Right lobe of liver (tissue), 6 donors: ENCODE measurements around the gene TCF7L2. TPM values are rescaled to one million over a fixed set of nuclear protein-coding genes. Genes with fewer than 3 reads are reported as not detected.

Experiments
- ATAC-seq, 4 donors: fragments of 200-7000 bp; cut with Tn5 transposase; one replicate each; pipeline ENCODE4 v1.9.1; 2020; ENCODE audit warnings: mild to moderate bottlenecking in 4 of 4, moderate library complexity in 4 of 4
- DNase-seq, 3 donors: peaks; one replicate each; pipeline ENCODE4 v3.0.0-alpha.2; 2020
- H3K27ac ChIP-seq, 3 donors: fragments of 200-600 bp; one replicate each; pipeline ENCODE4 v1.8.0; 2022
- H3K27me3 ChIP-seq, 2 donors: fragments of 200-600 bp; one replicate each; pipeline ENCODE4 v1.8.0; 2022
- H3K36me3 ChIP-seq, 4 donors: fragments of 200-600 bp; sonication (generic) in 1 of 4; one replicate each; pipeline versions ENCODE4 v1.5.1 to v1.8.0; 2017 to 2022; ENCODE audit warnings: control low read depth in 1 of 4
- H3K4me1 ChIP-seq, 4 donors: fragments of 200-600 bp; sonication (generic) in 1 of 4; one replicate each; pipeline versions ENCODE4 v1.5.1 to v1.8.0; 2017 to 2022; ENCODE audit warnings: control low read depth in 1 of 4
- H3K4me3 ChIP-seq, 3 donors: fragments of 200-600 bp; one replicate each; pipeline ENCODE4 v1.8.0; 2022
- H3K9me3 ChIP-seq, 4 donors: fragments of 200-600 bp; sonication (generic) in 1 of 4; one replicate each; pipeline versions ENCODE4 v1.5.1 to v1.8.0; 2017 to 2022; ENCODE audit warnings: control low read depth in 1 of 4
- CTCF ChIP-seq, 4 donors: fragments of 200-600 bp in 3 of 4; fragments of 450-650 bp in 1 of 4; IDR thresholded peaks; one replicate each; pipeline versions ENCODE4 v1.5.1 to v1.8.0; 2016 to 2022; ENCODE audit warnings: antibody characterized with exemption in 4 of 4, mild to moderate bottlenecking in 2 of 4
- POLR2A ChIP-seq: fragments of 450-650 bp; IDR thresholded peaks from one replicate; pipeline ENCODE4 v1.6.1; 2017; ENCODE audit warnings: antibody characterized with exemption, mild to moderate bottlenecking
- WGBS: methylation state at CpG from one replicate; pipeline ENCODE4 v1.1.6; 2018; ENCODE audit warnings: low coverage, low lambda C conversion rate; ENCODE audit not compliant: insufficient coverage; ENCODE audit errors: missing lambda C conversion rate; 5-methylcytosine and 5-hydroxymethylcytosine counted together
- intact Hi-C, 2 donors: fragments of 100-400 bp; cut with DNase I; formaldehyde crosslinking; loops; one replicate each; pipeline versions ENCODE4 v1.11.2 to v1.14.1; 2022
- total RNA-seq, 6 experiments: library from RNA; depleted of rRNA in 2 of 6; stranded (reverse); fragments of >200 nt in 2 of 6; fragmentation: NEBNext Ultra II Directional in 3 of 6; extraction: Animal tissue kit (Norgen Biotek cat#: 25700) in 3 of 6; gene quantifications; one replicate each; pipeline versions ENCODE4 v1.1.0 to v1.2.4, GENCODE V29; 2016 to 2023
- donor health status: DM: no; HTN: yes; CAD: no.
- donor health status: DM: no; HTN: no; CAD: no.
- donor health status: DM: no; HTN: no; CAD: no.
- donor health status: DM: no; HTN: yes; CAD: no.
- donor health status: DM: no; HTN: yes; CAD: no.

The TCF7L2 gene
- total RNA-seq, 6 experiments from 2014 or later, result 9.4 to 33.2 (median 16.7) TPM

GRCh38 chr10:112907893-112908292, 42.2 kb upstream of the TCF7L2 start:
- H3K27ac ChIP-seq, result no peak overlapping the region
- 69% methylated on average over 6 of the region's 6 CpGs for whole genome bisulfite sequencing
- intact Hi-C loops, result loop anchor here in 1 of 2 donors (10.0 kb wide), 1 partner anchor 63 kb away; no protein-coding TSS in a partner anchor
- H3K4me3 ChIP-seq, result no peak overlapping the region
- DNase-seq (no peak), ATAC-seq (peak in 3 of 4 donors; percentile 18 to 41 (median 28))
- no peaks in the 10 kb centered on the region for H3K36me3 ChIP-seq
- no peaks in the 10 kb centered on the region for H3K9me3 ChIP-seq
- H3K27me3 ChIP-seq, result no peaks in the 10 kb centered on the region
- H3K4me1 ChIP-seq, result no peaks in the 10 kb centered on the region
- TF ChIP-seq CTCF (IDR thresholded peaks at IDR 0.05), result no peak
- no peak for TF ChIP-seq POLR2A

- WGBS, result 65% methylated on average over 2 of the region's 2 CpGs
- Histone ChIP-seq H3K27me3 (no peaks in the 10 kb centered on the region), H3K4me3 (no peak overlapping the region), H3K4me1 (peaks cover 0 to 26% (median 6%) of the 10 kb centered on the region in 4 donors), H3K36me3 (no peaks in the 10 kb centered on the region), H3K9me3 (no peaks in the 10 kb centered on the region), H3K27ac (no peak overlapping the region)
- DNase-seq (no peak), ATAC-seq (no peak)
- TF ChIP-seq POLR2A (no peak), CTCF (IDR thresholded peaks at IDR 0.05) (no peak)
- intact Hi-C loops, result no loop called here
These were observed 38.8 kb upstream of the TCF7L2 start for GRCh38 chr10:112911206-112911605.

GRCh38 chr10:112912410-112912928, 37.6 kb upstream of the TCF7L2 start:
- Histone ChIP-seq H3K27me3 (no peaks in the 10 kb centered on the region), H3K4me1 (peaks cover 0 to 28% (median 6%) of the 10 kb centered on the region in 4 donors), H3K27ac (no peak overlapping the region), H3K36me3 (no peaks in the 10 kb centered on the region), H3K4me3 (no peak overlapping the region), H3K9me3 (no peaks in the 10 kb centered on the region)
- intact Hi-C loops, result no loop called here
- WGBS, result 75% methylated on average over 14 of the region's 15 CpGs
- no peak for DNase-seq
- ATAC-seq, result no peak
- TF ChIP-seq POLR2A (no peak), CTCF (IDR thresholded peaks at IDR 0.05) (no peak)

GRCh38 chr10:112913255-112913654, 36.8 kb upstream of the TCF7L2 start:
- H3K4me3 ChIP-seq, result no peak overlapping the region
- TF ChIP-seq POLR2A, result no peak
- TF ChIP-seq CTCF (IDR thresholded peaks at IDR 0.05), result no peak
- DNase-seq (no peak), ATAC-seq (no peak)
- peaks cover 0 to 28% (median 6%) of the 10 kb centered on the region in 4 donors for H3K4me1 ChIP-seq
- H3K27me3 ChIP-seq, result no peaks in the 10 kb centered on the region
- WGBS, result 100% methylated on average over 1 of the region's 1 CpG
- no peaks in the 10 kb centered on the region for H3K9me3 ChIP-seq
- no peaks in the 10 kb centered on the region for H3K36me3 ChIP-seq
- intact Hi-C loops, result no loop called here
- no peak overlapping the region for H3K27ac ChIP-seq
